GM21447 (cell line): ENCODE results near the gene NBAS.
"Not testable (repeated sequence)": the region's sequence is repeated elsewhere in the genome, so short reads cannot be mapped to it uniquely, and the experiment has no call there.

Source experiments
- ATAC-seq: cut with Tn5 transposase; IDR thresholded peaks from one replicate; pipeline ENCODE4 v1.9.1; 2021; ENCODE audit not compliant: unreplicated experiment

The NBAS gene

DNA sequence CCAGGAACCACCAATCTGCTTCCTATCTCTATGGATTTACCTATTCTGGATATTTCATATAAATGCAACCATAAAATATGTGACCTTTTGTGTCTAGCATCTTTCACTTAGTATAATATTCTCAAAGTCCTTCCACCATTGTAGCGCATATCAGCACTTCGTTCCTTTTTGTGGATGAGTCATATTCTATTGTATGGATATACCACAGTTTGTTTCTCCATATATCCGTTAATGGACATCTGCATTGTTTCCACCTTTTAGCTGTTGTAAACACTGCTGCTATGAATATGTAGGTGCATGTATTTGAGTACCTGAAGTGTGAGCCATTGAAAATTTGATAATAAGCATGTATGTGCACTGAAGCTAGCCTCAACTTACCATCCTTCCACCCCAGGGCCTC is 80.1 kb downstream of the NBAS start:
- no peak for ATAC-seq

DNA sequence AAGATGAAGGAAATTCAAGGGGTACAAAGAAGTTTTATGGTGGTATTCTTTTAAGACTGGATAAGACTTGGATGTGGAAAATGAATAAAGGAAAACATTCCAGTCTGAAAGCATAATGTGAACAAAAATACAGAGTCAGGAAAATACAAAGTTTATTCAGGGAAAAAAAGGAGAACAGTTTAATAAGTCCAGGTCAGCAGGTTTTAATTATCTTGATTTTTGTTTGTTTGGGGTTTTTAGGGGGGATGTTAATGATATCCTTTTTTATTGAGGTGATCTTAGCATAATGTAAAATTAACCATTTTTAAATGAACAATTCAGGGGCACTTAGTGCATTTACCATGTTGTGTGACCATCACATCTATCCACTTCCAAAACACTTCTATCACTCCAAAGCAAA is 80.6 kb downstream of the NBAS start:
- ATAC-seq, result no peak

DNA sequence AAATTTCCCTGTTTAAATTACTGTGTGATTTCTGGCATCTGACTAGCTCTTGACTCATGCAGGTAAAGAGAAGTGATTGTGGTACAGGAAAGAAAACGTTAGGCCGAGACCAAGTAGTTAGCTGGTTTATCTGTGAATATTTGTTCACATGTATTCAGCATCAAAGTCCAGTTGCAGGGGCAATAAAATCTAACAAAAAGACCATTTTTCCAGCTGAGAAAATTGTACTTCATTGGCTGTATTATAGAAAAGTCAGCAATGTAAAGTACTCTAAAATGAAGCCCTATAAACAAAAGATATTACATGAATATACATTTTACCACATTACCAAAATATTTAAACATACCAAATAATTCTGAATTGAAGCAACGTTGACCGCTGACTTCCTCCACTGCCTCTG is 88.3 kb downstream of the NBAS start:
- ATAC-seq, result no peak

DNA sequence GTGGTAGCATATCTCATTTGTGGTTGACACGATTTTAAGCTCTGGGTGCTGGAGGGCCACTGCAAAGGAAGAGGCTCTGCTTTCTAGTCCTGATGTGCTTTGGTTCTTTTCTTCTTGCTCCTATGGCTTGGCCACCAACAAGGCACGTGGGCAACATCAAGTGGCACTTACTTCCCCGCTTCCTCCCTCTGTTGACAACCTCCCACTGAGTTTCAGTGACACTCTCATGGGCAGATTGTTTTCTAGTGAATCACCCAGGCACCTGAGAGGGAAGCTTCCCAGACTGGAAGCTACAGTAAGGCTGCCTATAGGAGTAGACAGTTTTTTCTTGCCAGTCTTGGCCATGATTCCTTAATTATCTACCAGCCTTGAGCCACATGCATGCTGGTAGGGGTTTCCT is 89.0 kb downstream of the NBAS start:
- no peak for ATAC-seq

DNA sequence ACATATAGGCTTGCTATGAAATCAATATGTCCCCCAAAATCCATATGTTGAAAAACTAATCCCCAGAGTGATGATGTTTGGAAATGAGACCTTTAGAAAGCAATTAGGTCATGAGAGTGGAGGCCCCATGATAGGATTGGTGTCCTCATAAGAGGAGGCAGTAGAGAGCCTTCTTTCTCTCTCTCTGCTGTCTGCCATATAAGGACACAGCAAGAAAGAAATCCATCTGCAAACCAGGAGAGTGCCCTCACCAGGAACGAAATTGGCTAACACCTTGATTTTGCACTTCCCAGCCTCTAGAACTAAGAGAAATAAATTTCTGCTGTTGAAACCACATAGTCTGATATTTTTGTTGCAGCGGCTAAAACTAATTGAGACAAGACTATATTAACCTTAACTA is 89.5 kb downstream of the NBAS start:
- no peak for ATAC-seq

DNA sequence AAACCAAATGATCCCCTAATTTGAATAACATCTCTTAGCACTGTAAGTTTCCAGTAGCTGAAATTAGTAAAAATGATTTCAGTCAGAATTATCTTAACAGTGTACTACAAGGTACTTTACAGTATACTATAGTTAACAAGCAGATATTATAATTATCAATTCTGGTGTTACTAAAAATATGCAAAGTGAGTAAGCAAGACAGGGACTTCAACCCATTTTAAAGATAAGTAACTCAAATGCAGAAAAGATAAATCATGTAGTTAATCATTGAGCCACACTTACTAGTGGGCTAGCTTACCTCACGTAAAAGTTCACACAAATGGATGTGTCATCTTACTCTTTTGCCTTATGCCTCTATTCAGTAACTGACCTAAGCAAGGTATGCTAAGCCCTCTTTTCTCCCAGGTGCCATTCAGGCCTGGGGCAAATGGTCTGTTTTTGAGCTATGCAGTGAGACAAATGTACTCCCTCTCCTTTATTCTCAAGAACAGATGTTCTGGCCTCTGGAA is 101.0 kb downstream of the NBAS start:
- ATAC-seq, result no peak

DNA sequence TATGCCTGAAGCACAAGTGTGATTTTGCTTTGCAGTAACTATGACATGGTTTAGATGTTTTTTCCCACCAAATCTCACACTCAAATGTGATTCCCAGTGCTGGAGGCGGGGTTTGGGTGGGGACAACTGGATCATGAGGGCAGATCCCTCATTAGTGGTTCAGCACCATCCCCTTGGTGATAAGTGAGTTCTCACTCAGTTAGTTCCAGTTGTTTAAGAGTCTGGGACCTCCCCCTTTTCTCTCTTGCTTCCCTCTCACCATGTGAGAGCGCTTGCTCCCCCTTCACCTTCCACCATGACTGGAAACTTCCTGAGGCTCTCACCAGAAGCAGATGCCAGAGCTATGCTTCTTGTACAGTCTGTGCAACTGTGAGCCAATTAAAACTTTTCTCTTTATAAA is 102.9 kb downstream of the NBAS start:
- ATAC-seq, result no peak

DNA sequence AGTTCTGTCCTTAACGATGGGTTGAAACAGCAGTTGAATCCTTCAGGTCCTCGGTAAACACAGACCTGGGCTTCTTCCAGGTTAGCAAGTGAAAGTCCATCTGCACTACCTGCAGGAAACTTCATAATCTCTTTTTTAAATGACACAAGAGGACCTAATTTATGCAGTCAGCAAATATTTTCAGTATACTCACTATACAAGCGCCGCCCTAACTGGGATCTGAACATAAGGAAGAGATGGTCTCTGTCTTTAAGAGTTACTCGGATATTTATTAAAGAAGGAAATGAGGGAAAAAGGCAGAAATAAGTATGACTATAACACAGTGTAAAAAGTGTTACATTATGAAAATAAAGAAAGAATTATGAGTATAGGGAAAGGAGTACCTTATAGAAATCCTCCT is 103.3 kb downstream of the NBAS start:
- ATAC-seq, result no peak

DNA sequence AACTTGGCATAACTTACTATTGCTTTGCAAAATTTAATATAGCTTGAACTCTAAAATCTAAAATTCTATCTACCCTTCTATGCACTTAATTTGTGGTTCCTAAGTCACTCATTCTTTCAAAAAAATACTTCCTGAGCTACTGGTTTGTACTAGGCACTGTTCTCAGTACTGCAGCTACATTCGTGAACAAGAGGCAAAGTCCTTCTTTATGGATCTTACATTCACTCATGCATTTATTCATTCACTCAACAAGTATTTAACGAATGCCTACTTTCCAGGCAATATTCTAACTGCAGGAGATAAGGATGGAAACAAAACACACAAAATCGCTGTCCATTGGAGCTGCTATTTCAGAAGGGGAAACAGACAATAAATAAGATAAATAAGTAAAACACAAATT is 104.8 kb downstream of the NBAS start:
- ATAC-seq, result no peak

DNA sequence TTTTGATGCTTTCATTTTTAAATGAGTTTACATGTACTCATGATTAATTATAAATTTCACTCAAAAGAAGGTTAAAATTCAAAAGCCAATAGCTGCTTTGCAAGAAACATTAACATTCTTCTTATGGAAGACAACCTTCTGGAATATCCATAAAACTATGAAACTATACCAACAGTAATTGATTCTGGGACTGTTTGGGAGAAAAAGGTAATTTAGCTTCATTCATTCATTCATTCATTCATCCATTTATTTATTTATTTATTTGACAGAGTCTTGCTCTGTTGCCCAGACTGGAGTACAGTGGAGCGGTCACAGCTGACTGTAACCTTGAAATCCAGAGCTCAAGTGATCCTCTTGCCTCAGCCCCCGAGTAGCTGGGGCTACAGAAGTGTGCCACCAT is 110.3 kb downstream of the NBAS start:
- ATAC-seq, result no peak

DNA sequence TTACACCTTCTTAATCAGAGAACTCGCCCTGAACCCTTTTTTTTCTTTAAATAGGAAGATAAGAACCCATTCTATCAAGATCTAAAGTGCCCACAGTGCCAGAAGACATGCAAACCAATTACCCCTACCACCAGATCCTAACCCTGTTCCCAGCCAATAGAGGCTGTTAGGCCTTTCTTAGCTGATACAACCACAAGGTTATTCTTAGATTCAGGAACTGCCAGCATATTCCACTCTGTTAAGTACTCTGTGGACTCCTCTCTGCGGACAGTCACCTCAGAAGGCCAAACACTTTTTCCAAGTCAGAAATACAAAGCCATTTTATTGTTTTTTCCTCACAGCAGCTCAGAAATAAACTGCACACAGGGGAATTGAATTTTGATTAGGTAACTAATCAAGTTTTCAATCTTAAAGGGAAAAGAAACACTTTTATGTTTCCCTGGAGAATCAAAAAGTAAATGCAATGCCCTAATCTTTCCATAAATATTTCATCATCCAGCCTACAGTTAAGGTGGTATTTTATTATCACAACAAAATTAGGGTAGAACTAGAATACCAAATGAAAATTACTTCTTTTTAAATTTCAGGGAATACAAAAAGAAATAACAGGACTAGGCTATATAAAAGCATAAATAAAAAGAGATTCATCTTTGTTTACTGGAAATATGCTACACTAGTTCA is 111.4 kb downstream of the NBAS start:
- ATAC-seq, result no peak

DNA sequence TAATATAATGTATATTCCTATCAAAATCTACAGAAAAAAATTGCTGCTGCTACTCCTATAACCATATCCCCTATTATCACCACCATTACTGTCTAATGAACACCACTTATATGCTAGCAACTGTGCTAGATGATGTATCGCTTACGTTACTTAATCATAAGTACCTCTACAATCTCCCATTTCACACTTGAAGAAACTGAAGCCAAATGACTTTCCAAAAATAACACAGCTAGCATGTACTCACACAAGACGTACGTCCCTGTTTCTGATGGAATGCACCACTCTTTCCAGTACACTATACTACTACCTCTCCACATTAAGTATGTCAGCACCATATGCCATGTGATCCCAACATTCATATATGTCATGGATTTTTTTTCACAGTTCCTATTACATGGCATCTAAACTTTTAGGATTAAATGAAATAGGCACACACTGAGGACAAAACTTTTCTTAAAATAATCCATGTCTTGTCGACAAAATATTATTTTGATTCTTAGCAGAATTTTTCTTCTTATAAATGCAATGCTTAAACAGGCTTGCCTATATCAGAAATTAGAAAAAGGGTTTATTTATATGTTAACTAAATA is 112.8 kb downstream of the NBAS start:
- no peak for ATAC-seq

DNA sequence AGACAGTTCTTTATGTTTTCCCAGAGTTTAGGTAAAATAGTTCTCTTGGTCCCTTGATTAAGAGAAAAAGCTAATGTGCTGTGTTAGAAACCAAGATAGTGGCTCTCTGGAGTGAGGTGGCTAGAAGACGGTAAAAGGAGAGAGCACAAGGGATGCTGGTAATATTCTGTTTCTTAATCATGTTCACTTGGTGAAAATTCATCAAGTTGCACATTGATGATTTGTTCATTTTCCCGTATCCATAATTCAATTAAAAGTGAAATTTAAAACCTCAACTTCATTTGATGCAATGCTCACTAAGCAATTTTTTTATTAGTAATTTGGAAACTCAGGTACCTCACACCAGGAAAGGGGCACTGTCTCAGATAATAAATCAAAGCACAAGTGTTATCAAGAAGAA is 113.8 kb downstream of the NBAS start:
- no peak for ATAC-seq

DNA sequence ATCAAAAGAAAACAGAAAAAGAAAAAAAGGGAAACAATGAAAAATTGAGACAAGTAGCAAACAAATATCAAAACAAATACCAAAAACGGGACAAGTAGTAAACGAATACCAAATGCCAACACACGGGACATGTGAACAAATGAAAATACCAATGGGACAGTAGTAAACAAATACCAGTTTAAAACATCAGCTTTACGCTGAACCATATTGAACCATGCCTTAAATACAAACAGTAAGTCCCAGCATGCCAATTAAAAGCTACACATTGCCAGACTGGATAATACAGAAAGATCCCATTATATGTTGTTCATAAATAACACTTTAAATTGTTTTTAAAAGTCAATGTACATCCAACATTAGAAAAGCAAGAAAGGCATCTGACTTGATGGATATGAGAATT is 114.2 kb downstream of the NBAS start:
- ATAC-seq, result no peak

DNA sequence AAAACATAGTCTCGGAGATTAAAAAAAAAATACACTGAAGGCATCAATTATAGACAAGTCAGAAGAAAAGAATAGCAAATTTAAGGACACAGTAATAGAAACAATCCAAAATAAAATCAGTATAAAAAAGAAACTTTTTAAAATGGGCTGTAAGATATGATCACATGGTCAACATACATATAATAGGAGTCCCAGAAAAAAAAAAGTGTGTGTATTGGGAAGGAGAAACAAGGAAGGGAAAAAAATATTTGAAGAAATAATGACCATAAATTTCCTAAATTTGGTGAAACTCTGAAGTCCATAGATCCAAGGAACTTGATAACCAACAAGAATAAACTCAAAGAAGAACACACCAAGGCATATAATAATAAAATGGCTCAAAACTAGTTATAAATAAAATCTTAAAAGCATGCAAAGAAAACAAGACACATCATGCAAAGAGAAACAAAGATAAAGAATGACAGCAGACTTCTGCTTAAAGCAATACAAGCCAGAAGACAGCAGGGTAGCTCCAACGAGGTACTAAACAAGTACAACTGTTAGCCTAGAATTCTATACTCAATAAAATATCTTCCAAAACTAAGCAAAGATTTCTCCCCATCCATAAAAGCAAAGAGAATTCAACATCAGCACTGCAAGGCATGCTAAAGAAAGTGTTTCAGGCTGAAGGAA is 115.1 kb downstream of the NBAS start:
- ATAC-seq, result no peak

DNA sequence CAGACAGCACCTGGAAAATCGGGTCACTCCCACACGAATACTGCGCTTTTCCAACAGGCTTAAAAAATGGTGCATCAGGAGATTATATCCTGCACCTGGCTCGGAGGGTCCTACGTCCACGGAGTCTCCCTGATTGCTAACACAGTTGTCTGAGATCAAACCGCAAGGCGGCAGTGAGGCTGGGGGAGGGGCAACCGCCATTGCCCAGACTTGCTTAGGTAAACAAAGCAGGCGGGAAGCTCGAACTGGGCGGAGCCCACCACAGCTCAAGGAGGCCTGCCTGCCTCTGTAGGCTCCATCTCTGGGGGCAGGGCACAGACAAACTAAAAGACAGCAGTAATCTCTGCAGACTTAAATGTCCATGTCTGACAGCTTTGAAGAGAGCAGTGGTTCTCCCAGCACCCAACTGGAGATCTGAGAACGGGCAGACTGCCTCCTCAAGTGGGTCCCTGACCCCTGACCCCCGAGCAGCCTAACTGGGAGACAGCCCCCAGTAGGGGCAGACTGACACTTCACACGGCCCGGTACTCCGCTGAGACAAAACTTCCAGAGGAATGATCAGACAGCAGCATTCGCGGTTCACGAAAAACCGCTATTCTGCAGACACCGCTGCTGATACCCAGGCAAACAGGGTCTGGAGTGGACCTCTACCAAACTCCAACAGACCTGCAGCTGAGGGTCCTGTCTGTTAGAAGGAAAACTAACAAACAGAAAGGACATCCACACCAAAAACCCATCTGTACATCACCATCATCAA is 121.2 kb downstream of the NBAS start:
- not testable (repeated sequence) for ATAC-seq

DNA sequence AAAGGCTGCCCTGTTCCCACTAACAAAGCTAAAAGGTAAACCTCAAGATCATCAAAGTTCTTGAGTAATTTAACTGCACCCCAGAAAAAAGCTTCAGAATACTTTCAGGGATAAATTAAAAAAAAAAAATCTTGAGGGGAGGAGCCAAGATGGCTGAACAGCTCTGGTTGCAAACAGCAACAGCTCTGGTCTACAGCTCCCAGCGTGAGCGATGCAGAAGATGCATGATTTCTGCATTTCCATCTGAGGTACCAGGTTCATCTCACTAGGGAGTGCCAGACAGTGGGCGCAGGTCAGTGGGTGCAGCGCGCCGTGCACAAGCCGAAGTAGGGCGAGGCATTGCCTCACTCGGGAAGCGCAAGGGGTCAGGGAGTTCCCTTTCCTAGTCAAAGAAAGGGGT is 121.8 kb downstream of the NBAS start:
- ATAC-seq, result not testable (repeated sequence)

DNA sequence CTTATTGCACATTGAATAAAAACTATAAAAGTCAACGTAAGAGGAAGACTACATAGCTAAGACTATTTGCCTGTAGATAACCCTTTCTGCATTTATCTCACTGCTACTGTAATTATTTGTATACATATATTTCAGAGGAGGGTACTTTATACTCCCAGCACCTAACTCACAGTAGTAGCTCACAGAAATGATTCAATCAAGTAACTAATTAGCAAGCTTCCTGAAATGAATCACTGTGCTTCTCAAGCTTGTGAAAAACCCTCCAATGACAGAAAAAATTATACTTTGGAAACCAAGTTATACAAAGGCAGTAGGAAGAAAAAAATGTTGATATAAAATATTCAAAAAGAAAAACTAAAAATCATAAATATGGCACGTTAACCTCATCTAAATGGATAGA is 124.9 kb downstream of the NBAS start:
- ATAC-seq, result no peak

DNA sequence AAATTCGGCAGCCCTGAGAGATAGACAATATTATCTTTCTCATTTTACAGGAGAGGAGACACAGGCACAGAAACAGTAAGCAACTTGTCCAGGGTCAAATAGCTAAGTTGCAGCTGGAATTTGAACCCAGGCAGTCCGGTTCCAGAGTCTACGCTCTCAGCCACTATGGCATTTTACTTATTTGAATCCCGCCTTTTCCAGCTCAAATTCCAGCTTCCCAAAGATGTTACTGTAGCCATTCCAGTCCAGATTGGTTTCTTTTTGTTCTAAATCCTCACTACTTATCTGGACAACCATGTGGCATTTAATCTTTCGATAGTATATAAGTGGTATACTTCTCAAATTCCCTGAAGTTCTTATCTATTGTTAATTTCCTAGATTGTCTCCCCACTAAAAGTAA is 125.7 kb downstream of the NBAS start:
- no peak for ATAC-seq

DNA sequence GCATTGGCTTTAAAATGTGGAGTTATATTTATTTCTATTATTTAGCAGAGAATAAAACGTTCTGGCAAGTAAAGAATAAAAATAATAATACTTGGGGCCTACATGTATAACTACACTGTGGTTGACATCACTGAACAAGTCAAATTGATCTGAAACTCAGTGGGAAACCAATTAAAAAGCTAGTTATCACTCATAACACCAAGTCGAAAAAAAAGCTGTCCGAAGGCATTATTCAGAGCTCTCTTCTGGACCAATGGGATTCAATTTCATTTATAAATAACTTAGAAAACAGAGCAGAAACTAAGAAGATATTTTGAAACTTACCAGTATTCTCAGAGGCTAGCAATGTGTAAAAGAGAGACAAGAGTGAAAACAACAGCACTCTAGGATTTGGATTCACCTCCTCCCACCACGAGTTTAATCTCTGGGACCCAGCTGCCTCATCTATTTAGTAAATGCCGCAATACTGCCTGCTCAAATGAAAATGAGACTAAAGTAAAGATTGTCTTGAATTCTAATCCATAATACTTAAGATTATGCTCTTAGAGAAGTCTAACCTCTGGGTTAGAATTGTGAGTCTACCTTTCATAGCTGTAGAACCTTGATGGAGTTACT is 128.4 kb downstream of the NBAS start:
- no peak for ATAC-seq

DNA sequence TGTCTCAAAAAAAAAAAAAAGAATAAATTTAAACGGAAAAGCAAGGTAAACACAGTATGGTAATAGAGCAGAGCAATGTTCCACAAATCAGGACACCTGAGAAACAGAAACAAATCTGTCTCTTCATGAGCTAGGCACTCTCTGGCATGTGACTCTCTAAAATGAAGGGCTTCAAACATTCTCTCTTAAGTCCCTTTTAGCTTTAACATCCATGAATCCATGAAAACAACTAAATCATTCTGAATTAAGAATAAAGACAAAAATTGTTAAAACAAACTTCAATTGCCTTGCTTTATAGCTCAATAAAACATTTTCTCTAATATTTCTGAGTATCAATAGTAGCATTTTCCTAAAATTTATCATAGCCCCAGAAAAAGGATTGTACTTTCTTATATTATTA is 132.1 kb downstream of the NBAS start:
- ATAC-seq, result no peak
